ENCODE results near the gene KLF6. TPM values are rescaled to one million over a fixed set of nuclear protein-coding genes. Genes with fewer than 3 reads are reported as not detected.

The KLF6 gene
- total and polyA plus RNA-seq, 2 experiments from 2014 or later = 187 to 602 TPM

DNA sequence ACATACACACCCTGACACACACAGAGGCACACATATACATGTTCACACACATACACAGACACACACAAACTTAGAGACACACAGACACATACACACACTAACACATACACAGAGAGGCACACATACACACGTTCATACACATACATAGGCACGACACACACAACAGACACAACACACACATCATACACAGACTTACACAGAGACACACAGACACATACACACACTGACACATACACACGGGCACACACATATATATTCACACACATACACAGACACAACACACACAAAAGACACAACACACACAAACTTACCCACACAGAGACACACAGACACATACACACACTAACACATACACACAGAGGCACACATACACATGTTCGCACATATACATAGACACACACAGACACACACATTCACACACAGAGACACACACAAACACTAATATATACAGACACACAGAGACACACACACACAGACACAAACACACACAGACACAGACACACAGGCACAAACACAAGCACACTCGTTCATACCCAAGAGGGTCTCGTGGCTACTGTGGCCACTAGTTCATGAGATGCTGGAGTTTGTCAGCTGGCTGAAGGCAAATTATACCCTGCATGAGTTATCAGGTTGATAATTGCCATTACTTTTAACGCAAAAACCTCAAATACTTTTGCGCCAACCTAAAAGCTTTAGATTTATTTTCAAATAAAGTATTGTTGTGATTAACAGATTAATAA lies 17.7 kb upstream of the KLF6 start:
- Histone ChIP-seq H3K79me2 (no peaks in the 10 kb centered on the region), H4K20me1 (ENCODE audit: insufficient read depth, poor library complexity, severe bottlenecking) (no peaks in the 10 kb centered on the region), H3K4me1 (ENCODE audit: insufficient read depth) (peaks cover 48% of the 10 kb centered on the region), H3K27ac (peak overlapping the region; percentile 98), H3K27me3 (no peaks in the 10 kb centered on the region), H3K9me2 (replicated peaks; ENCODE audit: insufficient read depth) (no peaks in the 10 kb centered on the region), H3K4me3 (no peak overlapping the region), H3K4me2 (peak overlapping the region; percentile 30), H3K9me3 (ENCODE audit: low read depth) (no peaks in the 10 kb centered on the region), H3K36me3 (replicated peaks; ENCODE audit: insufficient read depth, low read depth) (no peaks in the 10 kb centered on the region), H2AFZ (no peak overlapping the region)
- no peak for DNase-seq (ENCODE audit: low spot score)
- TF ChIP-seq EZH2phosphoT487 (IDR thresholded peaks at IDR 0.05; ENCODE audit: low read depth, severe bottlenecking, unreplicated experiment) (no peak), EZH2 (IDR thresholded peaks at IDR 0.05; ENCODE audit: borderline replicate concordance) (no peak)
- TF ChIP-seq, protein P1, sequence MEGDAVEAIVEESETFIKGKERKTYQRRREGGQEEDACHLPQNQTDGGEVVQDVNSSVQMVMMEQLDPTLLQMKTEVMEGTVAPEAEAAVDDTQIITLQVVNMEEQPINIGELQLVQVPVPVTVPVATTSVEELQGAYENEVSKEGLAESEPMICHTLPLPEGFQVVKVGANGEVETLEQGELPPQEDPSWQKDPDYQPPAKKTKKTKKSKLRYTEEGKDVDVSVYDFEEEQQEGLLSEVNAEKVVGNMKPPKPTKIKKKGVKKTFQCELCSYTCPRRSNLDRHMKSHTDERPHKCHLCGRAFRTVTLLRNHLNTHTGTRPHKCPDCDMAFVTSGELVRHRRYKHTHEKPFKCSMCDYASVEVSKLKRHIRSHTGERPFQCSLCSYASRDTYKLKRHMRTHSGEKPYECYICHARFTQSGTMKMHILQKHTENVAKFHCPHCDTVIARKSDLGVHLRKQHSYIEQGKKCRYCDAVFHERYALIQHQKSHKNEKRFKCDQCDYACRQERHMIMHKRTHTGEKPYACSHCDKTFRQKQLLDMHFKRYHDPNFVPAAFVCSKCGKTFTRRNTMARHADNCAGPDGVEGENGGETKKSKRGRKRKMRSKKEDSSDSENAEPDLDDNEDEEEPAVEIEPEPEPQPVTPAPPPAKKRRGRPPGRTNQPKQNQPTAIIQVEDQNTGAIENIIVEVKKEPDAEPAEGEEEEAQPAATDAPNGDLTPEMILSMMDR (IDR thresholded peaks at IDR 0.05; ENCODE audit: poor library complexity) = no peak
- 71% methylated on average over 8 of the region's 8 CpGs for WGBS (ENCODE audit: low lambda C conversion rate, missing lambda C conversion rate)

GRCh38 chr10:3801558-3802192 lies 16.7 kb upstream of the KLF6 start:
- no peak overlapping the region for H3K4me3 ChIP-seq
- no peaks in the 10 kb centered on the region for H3K79me2 ChIP-seq
- H4K20me1 ChIP-seq (ENCODE audit: insufficient read depth, poor library complexity, severe bottlenecking) = no peaks in the 10 kb centered on the region
- H3K27ac ChIP-seq = no peak overlapping the region
- no peaks in the 10 kb centered on the region for H3K36me3 ChIP-seq (replicated peaks; ENCODE audit: insufficient read depth, low read depth)
- H3K9me2 ChIP-seq (replicated peaks; ENCODE audit: insufficient read depth) = no peaks in the 10 kb centered on the region
- 87% methylated on average over 11 of the region's 11 CpGs for WGBS (ENCODE audit: low lambda C conversion rate, missing lambda C conversion rate)
- H3K27me3 ChIP-seq = no peaks in the 10 kb centered on the region
- peaks cover 38% of the 10 kb centered on the region for H3K4me1 ChIP-seq (ENCODE audit: insufficient read depth)
- no peak overlapping the region for H3K4me2 ChIP-seq
- no peak overlapping the region for H2AFZ ChIP-seq
- H3K9me3 ChIP-seq (ENCODE audit: low read depth) = no peaks in the 10 kb centered on the region
- no peak for DNase-seq (ENCODE audit: low spot score)
- TF ChIP-seq EZH2phosphoT487 (IDR thresholded peaks at IDR 0.05; ENCODE audit: low read depth, severe bottlenecking, unreplicated experiment) (no peak), EZH2 (IDR thresholded peaks at IDR 0.05; ENCODE audit: borderline replicate concordance) (no peak)
- TF ChIP-seq, protein P1 (IDR thresholded peaks at IDR 0.05; ENCODE audit: poor library complexity) = no peak

- Histone ChIP-seq H3K27me3 (no peaks in the 10 kb centered on the region), H3K27ac (no peak overlapping the region), H2AFZ (no peak overlapping the region), H3K9me2 (replicated peaks; ENCODE audit: insufficient read depth) (no peaks in the 10 kb centered on the region), H3K4me1 (ENCODE audit: insufficient read depth) (peaks cover 28% of the 10 kb centered on the region), H3K79me2 (no peaks in the 10 kb centered on the region), H3K36me3 (replicated peaks; ENCODE audit: insufficient read depth, low read depth) (no peaks in the 10 kb centered on the region), H3K4me3 (no peak overlapping the region), H3K9me3 (ENCODE audit: low read depth) (no peaks in the 10 kb centered on the region), H4K20me1 (ENCODE audit: insufficient read depth, poor library complexity, severe bottlenecking) (no peaks in the 10 kb centered on the region), H3K4me2 (no peak overlapping the region)
- TF ChIP-seq EZH2phosphoT487 (IDR thresholded peaks at IDR 0.05; ENCODE audit: low read depth, severe bottlenecking, unreplicated experiment) (no peak), EZH2 (IDR thresholded peaks at IDR 0.05; ENCODE audit: borderline replicate concordance) (no peak)
- TF ChIP-seq, protein P1 (IDR thresholded peaks at IDR 0.05; ENCODE audit: poor library complexity) = no peak
- WGBS (ENCODE audit: low lambda C conversion rate, missing lambda C conversion rate) = 92% methylated on average over 5 of the region's 5 CpGs
- DNase-seq (ENCODE audit: low spot score) = no peak
Measured at GRCh38 chr10:3800586-3800985, 15.6 kb upstream of the KLF6 start.
